ENCODE results near the gene PKMYT1.

PKMYT1 gene

GRCh38 chr16:2991566-2992261, 11.5 kb upstream of the PKMYT1 start:
- Mint-ChIP-seq H3K9me3 (no peaks in the 10 kb centered on the region), H3K27me3 (ENCODE audit: low read depth) (no peaks in the 10 kb centered on the region), H3K36me3 (ENCODE audit: low read depth) (no peaks in the 10 kb centered on the region), H3K4me3 (no peak overlapping the region), H3K4me1 (ENCODE audit: low read depth) (no peaks in the 10 kb centered on the region), H3K27ac (no peak overlapping the region)

- no peaks in the 10 kb centered on the region for H3K36me3 Mint-ChIP-seq (ENCODE audit: low read depth)
- no peaks in the 10 kb centered on the region for H3K27me3 Mint-ChIP-seq (ENCODE audit: low read depth)
- no peaks in the 10 kb centered on the region for H3K4me1 Mint-ChIP-seq (ENCODE audit: low read depth)
Observed at GRCh38 chr16:2990891-2991290, 10.6 kb upstream of the PKMYT1 start.

GRCh38 chr16:2988590-2989099, 8.4 kb upstream of the PKMYT1 start:
- Mint-ChIP-seq H3K27me3 (ENCODE audit: low read depth) (peaks cover 3% of the 10 kb centered on the region), H3K36me3 (ENCODE audit: low read depth) (no peaks in the 10 kb centered on the region), H3K27ac (no peak overlapping the region), H3K4me1 (ENCODE audit: low read depth) (no peaks in the 10 kb centered on the region), H3K4me3 (no peak overlapping the region), H3K9me3 (no peaks in the 10 kb centered on the region)

More at GRCh38 chr16:2990891-2991290, 10.6 kb upstream of the PKMYT1 start:
- H3K4me3 Mint-ChIP-seq: no peak overlapping the region
- no peaks in the 10 kb centered on the region for H3K9me3 Mint-ChIP-seq
- H3K27ac Mint-ChIP-seq: no peak overlapping the region

GRCh38 chr16:2987833-2988232, 7.6 kb upstream of the PKMYT1 start:
- Mint-ChIP-seq H3K4me1 (ENCODE audit: low read depth) (peaks cover 3% of the 10 kb centered on the region), H3K27ac (no peak overlapping the region), H3K9me3 (no peaks in the 10 kb centered on the region), H3K27me3 (ENCODE audit: low read depth) (peaks cover 3% of the 10 kb centered on the region), H3K36me3 (ENCODE audit: low read depth) (no peaks in the 10 kb centered on the region), H3K4me3 (no peak overlapping the region)

GRCh38 chr16:2987286-2987685, 7.0 kb upstream of the PKMYT1 start:
- no peak overlapping the region for H3K4me3 Mint-ChIP-seq
- no peaks in the 10 kb centered on the region for H3K9me3 Mint-ChIP-seq
- no peaks in the 10 kb centered on the region for H3K36me3 Mint-ChIP-seq (ENCODE audit: low read depth)
- peaks cover 5% of the 10 kb centered on the region for H3K27me3 Mint-ChIP-seq (ENCODE audit: low read depth)
- no peak overlapping the region for H3K27ac Mint-ChIP-seq
- peaks cover 4% of the 10 kb centered on the region for H3K4me1 Mint-ChIP-seq (ENCODE audit: low read depth)

- no peaks in the 10 kb centered on the region for H3K9me3 Mint-ChIP-seq
- peaks cover 7% of the 10 kb centered on the region for H3K27me3 Mint-ChIP-seq (ENCODE audit: low read depth)
- no peak overlapping the region for H3K4me3 Mint-ChIP-seq
- peaks cover 6% of the 10 kb centered on the region for H3K4me1 Mint-ChIP-seq (ENCODE audit: low read depth)
- H3K27ac Mint-ChIP-seq: no peak overlapping the region
- H3K36me3 Mint-ChIP-seq (ENCODE audit: low read depth): peaks cover under 1% of the 10 kb centered on the region
Observed at GRCh38 chr16:2986623-2987188, 6.5 kb upstream of the PKMYT1 start.

GRCh38 chr16:2985893-2986355, 5.7 kb upstream of the PKMYT1 start:
- Mint-ChIP-seq H3K4me1 (ENCODE audit: low read depth) (peaks cover 9% of the 10 kb centered on the region), H3K27me3 (ENCODE audit: low read depth) (peaks cover 7% of the 10 kb centered on the region)

GRCh38 chr16:2985462-2985861, 5.2 kb upstream of the PKMYT1 start:
- peaks cover 9% of the 10 kb centered on the region for H3K4me1 Mint-ChIP-seq (ENCODE audit: low read depth)
- H3K4me3 Mint-ChIP-seq: no peak overlapping the region
- no peak overlapping the region for H3K27ac Mint-ChIP-seq
- no peaks in the 10 kb centered on the region for H3K9me3 Mint-ChIP-seq
- H3K36me3 Mint-ChIP-seq (ENCODE audit: low read depth): peaks cover 1% of the 10 kb centered on the region
- H3K27me3 Mint-ChIP-seq (ENCODE audit: low read depth): peaks cover 7% of the 10 kb centered on the region

More at GRCh38 chr16:2985893-2986355, 5.7 kb upstream of the PKMYT1 start:
- peaks cover 1% of the 10 kb centered on the region for H3K36me3 Mint-ChIP-seq (ENCODE audit: low read depth)
- no peak overlapping the region for H3K27ac Mint-ChIP-seq
- no peak overlapping the region for H3K4me3 Mint-ChIP-seq
- no peaks in the 10 kb centered on the region for H3K9me3 Mint-ChIP-seq

GRCh38 chr16:2983706-2984136, 3.5 kb upstream of the PKMYT1 start:
- Mint-ChIP-seq H3K27me3 (ENCODE audit: low read depth) (peaks cover 7% of the 10 kb centered on the region), H3K27ac (no peak overlapping the region), H3K9me3 (no peaks in the 10 kb centered on the region), H3K4me3 (peak overlapping the region; percentile 48), H3K36me3 (ENCODE audit: low read depth) (peaks cover 1% of the 10 kb centered on the region), H3K4me1 (ENCODE audit: low read depth) (peaks cover 9% of the 10 kb centered on the region)

- H3K36me3 Mint-ChIP-seq (ENCODE audit: low read depth): peaks cover 1% of the 10 kb centered on the region
- H3K4me3 Mint-ChIP-seq: peak overlapping the region; percentile 16
- no peaks in the 10 kb centered on the region for H3K9me3 Mint-ChIP-seq
- H3K27me3 Mint-ChIP-seq (ENCODE audit: low read depth): peaks cover 7% of the 10 kb centered on the region
- peaks cover 12% of the 10 kb centered on the region for H3K4me1 Mint-ChIP-seq (ENCODE audit: low read depth)
- peak overlapping the region; percentile 12 for H3K27ac Mint-ChIP-seq
Observed at GRCh38 chr16:2982402-2982801, 2.2 kb upstream of the PKMYT1 start.

GRCh38 chr16:2981899-2982250, 1.6 kb upstream of the PKMYT1 start:
- Mint-ChIP-seq H3K9me3 (no peaks in the 10 kb centered on the region), H3K4me3 (peak overlapping the region; percentile 81), H3K27me3 (ENCODE audit: low read depth) (peaks cover 7% of the 10 kb centered on the region), H3K36me3 (ENCODE audit: low read depth) (peaks cover 1% of the 10 kb centered on the region), H3K27ac (peak overlapping the region; percentile 67), H3K4me1 (ENCODE audit: low read depth) (peaks cover 12% of the 10 kb centered on the region)

- H3K4me1 Mint-ChIP-seq (ENCODE audit: low read depth): peaks cover 12% of the 10 kb centered on the region
- no peaks in the 10 kb centered on the region for H3K9me3 Mint-ChIP-seq
- peaks cover 1% of the 10 kb centered on the region for H3K36me3 Mint-ChIP-seq (ENCODE audit: low read depth)
- peak overlapping the region; percentile 83 for H3K27ac Mint-ChIP-seq
- H3K27me3 Mint-ChIP-seq (ENCODE audit: low read depth): peaks cover 7% of the 10 kb centered on the region
- peak overlapping the region; percentile 84 for H3K4me3 Mint-ChIP-seq
Observed at GRCh38 chr16:2981177-2981898, 1.1 kb upstream of the PKMYT1 start.

GRCh38 chr16:2979669-2980226, 498 bp downstream of the PKMYT1 start:
- Mint-ChIP-seq H3K4me3 (peak overlapping the region; percentile 91), H3K9me3 (no peaks in the 10 kb centered on the region), H3K27ac (peak overlapping the region; percentile 79), H3K4me1 (ENCODE audit: low read depth) (peaks cover 12% of the 10 kb centered on the region), H3K36me3 (ENCODE audit: low read depth) (peaks cover 1% of the 10 kb centered on the region), H3K27me3 (ENCODE audit: low read depth) (peaks cover 7% of the 10 kb centered on the region)

GRCh38 chr16:2977440-2977839, 2.8 kb downstream of the PKMYT1 start:
- H3K9me3 Mint-ChIP-seq: no peaks in the 10 kb centered on the region
- H3K36me3 Mint-ChIP-seq (ENCODE audit: low read depth): peaks cover 1% of the 10 kb centered on the region
- no peak overlapping the region for H3K27ac Mint-ChIP-seq
- H3K4me1 Mint-ChIP-seq (ENCODE audit: low read depth): peaks cover 9% of the 10 kb centered on the region
- no peak overlapping the region for H3K4me3 Mint-ChIP-seq
- H3K27me3 Mint-ChIP-seq (ENCODE audit: low read depth): peaks cover 3% of the 10 kb centered on the region
